Thyroid gland (tissue), 4 donors: ENCODE measurements around the gene CAMTA1. TPM values are rescaled to one million over a fixed set of nuclear protein-coding genes. Genes with fewer than 3 reads are reported as not detected.

ENCODE experiments used
- DNase-seq, 2 donors: peaks; one replicate each; pipeline ENCODE4 v3.0.0-alpha.2; 2019
- H3K27ac ChIP-seq, 3 donors: fragments of 200-600 bp; sonication (generic); 1 replicate in 2 of 3; 2 replicates in 1 of 3; pipeline ENCODE4 v1.5.1; 2016 to 2019; ENCODE audit warnings: mild to moderate bottlenecking in 1 of 3, moderate library complexity in 1 of 3
- H3K27me3 ChIP-seq: fragments of 200-600 bp; sonication (generic); one replicate; pipeline ENCODE4 v1.5.1; 2019
- H3K36me3 ChIP-seq, 2 donors: fragments of 200-600 bp; sonication (generic); one replicate each; pipeline ENCODE4 v1.5.1; 2016 to 2019
- H3K4me1 ChIP-seq, 2 donors: fragments of 200-600 bp; sonication (generic); one replicate each; pipeline ENCODE4 v1.5.1; 2017 to 2019
- H3K4me3 ChIP-seq, 3 donors: fragments of 200-600 bp; sonication (generic); replicated peaks in 1 of 3; 1 replicate in 2 of 3; 2 replicates in 1 of 3; pipeline ENCODE4 v1.5.1; 2016; ENCODE audit warnings: mild to moderate bottlenecking in 1 of 3
- H3K9me3 ChIP-seq: fragments of 200-600 bp; sonication (generic); one replicate; pipeline ENCODE4 v1.5.1; 2017
- CTCF ChIP-seq, 6 experiments: fragments of 200-600 bp in 3 of 6; fragments of 450-650 bp in 3 of 6; sonication (generic) in 3 of 6; IDR thresholded peaks; one replicate each; pipeline ENCODE4 v1.5.1; 2016 to 2019; ENCODE audit warnings: antibody characterized with exemption in 6 of 6, mild to moderate bottlenecking in 2 of 6, inconsistent platforms in 1 of 6, moderate library complexity in 1 of 6
- POLR2A ChIP-seq, 2 donors: fragments of 450-650 bp; IDR thresholded peaks; one replicate each; pipeline ENCODE4 v1.6.1; 2017; ENCODE audit warnings: antibody characterized with exemption in 2 of 2, mild to moderate bottlenecking in 2 of 2, moderate library complexity in 1 of 2
- WGBS, 2 donors: methylation state at CpG; one replicate each; pipeline ENCODE4 v1.1.5; 2017; 5-methylcytosine and 5-hydroxymethylcytosine counted together
- intact Hi-C: fragments of 100-400 bp; cut with DNase I; formaldehyde crosslinking; loops from one replicate; pipeline ENCODE4 v1.15.1; 2023
- total RNA-seq, 4 donors: library from RNA; depleted of rRNA; stranded (reverse); fragments of >200 nt; gene quantifications; one replicate each; pipeline ENCODE4 v1.2.3, GENCODE V29; 2016

CAMTA1 gene
- total RNA-seq, 4 donors from 2014 or later, result 63.9 to 124 (median 101) TPM

GRCh38 chr1:7281821-7282220, 496.6 kb downstream of the CAMTA1 start:
- DNase-seq, result no peak
- no peaks in the 10 kb centered on the region for H3K9me3 ChIP-seq
- no peak overlapping the region for H3K4me3 ChIP-seq
- no peaks in the 10 kb centered on the region for H3K36me3 ChIP-seq
- no peaks in the 10 kb centered on the region for H3K4me1 ChIP-seq
- intact Hi-C loops, result no loop called here
- H3K27ac ChIP-seq, result no peak overlapping the region
- WGBS, 2 donors, result 78 to 81% methylated on average over 5 of the region's 5 CpGs
- H3K27me3 ChIP-seq, result no peaks in the 10 kb centered on the region
- TF ChIP-seq POLR2A (IDR thresholded peaks at IDR 0.05) (no peak), CTCF (IDR thresholded peaks at IDR 0.05) (no peak)

GRCh38 chr1:7284839-7285435, 499.7 kb downstream of the CAMTA1 start:
- TF ChIP-seq CTCF (IDR thresholded peaks at IDR 0.05) (no peak), POLR2A (IDR thresholded peaks at IDR 0.05) (no peak)
- intact Hi-C loops, result no loop called here
- no peak overlapping the region for H3K4me3 ChIP-seq
- no peaks in the 10 kb centered on the region for H3K4me1 ChIP-seq
- no peak overlapping the region for H3K27ac ChIP-seq
- H3K9me3 ChIP-seq, result no peaks in the 10 kb centered on the region
- H3K36me3 ChIP-seq, result no peaks in the 10 kb centered on the region
- WGBS, 2 donors, result 91 to 95% methylated on average over 10 of the region's 10 CpGs
- DNase-seq, result no peak
- H3K27me3 ChIP-seq, result no peaks in the 10 kb centered on the region

DNA sequence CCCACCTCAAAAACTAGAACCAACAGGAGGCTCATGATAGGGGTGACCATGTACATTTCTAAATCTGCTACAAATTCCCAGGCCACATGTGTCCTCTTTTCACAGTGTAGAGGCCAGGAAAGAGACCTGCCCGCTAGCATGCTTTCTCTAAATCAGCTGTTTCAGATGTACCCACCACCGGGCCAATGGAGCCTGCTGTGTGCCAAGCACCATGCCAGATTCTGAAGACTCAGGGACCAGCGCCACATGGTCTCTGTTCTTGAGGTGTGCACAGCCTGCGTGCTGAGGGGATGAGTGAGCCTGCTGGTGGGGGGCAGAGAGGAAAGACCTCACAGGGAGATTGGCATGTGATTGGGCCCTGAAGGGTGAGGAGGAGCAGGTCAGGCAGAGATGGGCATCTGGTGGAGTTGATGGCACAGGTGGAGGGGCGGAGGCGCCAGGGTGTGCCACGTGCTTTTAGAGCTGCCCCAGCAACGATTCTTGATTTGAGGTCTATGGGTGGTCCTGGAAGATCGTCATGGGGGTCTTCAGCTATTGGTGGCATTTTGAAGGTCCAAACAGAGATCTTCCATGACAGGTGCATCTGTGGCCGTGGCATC, 500.7 kb downstream of the CAMTA1 start:
- Histone ChIP-seq H3K27me3 (no peaks in the 10 kb centered on the region), H3K36me3 (no peaks in the 10 kb centered on the region), H3K9me3 (no peaks in the 10 kb centered on the region), H3K27ac (no peak overlapping the region), H3K4me3 (no peak overlapping the region), H3K4me1 (no peaks in the 10 kb centered on the region)
- intact Hi-C loops, result no loop called here
- 89 to 91% methylated on average over 10 of the region's 10 CpGs for WGBS, 2 donors
- DNase-seq, result no peak
- TF ChIP-seq POLR2A (IDR thresholded peaks at IDR 0.05) (no peak), CTCF (IDR thresholded peaks at IDR 0.05) (no peak)

- TF ChIP-seq POLR2A (IDR thresholded peaks at IDR 0.05) (no peak), CTCF (IDR thresholded peaks at IDR 0.05) (no peak)
- H3K36me3 ChIP-seq, result no peaks in the 10 kb centered on the region
- H3K27me3 ChIP-seq, result no peaks in the 10 kb centered on the region
- intact Hi-C loops, result no loop called here
- WGBS, 2 donors, result 73 to 81% methylated on average over 6 of the region's 6 CpGs
- DNase-seq, result no peak
- H3K4me3 ChIP-seq, result no peak overlapping the region
- no peaks in the 10 kb centered on the region for H3K4me1 ChIP-seq
- H3K27ac ChIP-seq, result no peak overlapping the region
- H3K9me3 ChIP-seq, result no peaks in the 10 kb centered on the region
These were observed 501.8 kb downstream of the CAMTA1 start for GRCh38 chr1:7287013-7287412.

GRCh38 chr1:7288992-7289391, 503.7 kb downstream of the CAMTA1 start:
- TF ChIP-seq POLR2A (IDR thresholded peaks at IDR 0.05), result no peak
- TF ChIP-seq CTCF (IDR thresholded peaks at IDR 0.05), result no peak
- no peaks in the 10 kb centered on the region for H3K9me3 ChIP-seq
- H3K4me3 ChIP-seq, result no peak overlapping the region
- no peaks in the 10 kb centered on the region for H3K27me3 ChIP-seq
- no peak for DNase-seq
- no peak overlapping the region for H3K27ac ChIP-seq
- H3K36me3 ChIP-seq, result no peaks in the 10 kb centered on the region
- 55 to 60% methylated on average over 5 of the region's 5 CpGs for WGBS, 2 donors
- intact Hi-C loops, result no loop called here
- no peaks in the 10 kb centered on the region for H3K4me1 ChIP-seq
